GM03348 (cell line): ENCODE data around the gene SUPT20H.

Source experiments
- DNase-seq: peaks from one replicate; pipeline ENCODE4 v3.0.0; 2012; ENCODE audit warnings: low spot score

The SUPT20H gene

DNA sequence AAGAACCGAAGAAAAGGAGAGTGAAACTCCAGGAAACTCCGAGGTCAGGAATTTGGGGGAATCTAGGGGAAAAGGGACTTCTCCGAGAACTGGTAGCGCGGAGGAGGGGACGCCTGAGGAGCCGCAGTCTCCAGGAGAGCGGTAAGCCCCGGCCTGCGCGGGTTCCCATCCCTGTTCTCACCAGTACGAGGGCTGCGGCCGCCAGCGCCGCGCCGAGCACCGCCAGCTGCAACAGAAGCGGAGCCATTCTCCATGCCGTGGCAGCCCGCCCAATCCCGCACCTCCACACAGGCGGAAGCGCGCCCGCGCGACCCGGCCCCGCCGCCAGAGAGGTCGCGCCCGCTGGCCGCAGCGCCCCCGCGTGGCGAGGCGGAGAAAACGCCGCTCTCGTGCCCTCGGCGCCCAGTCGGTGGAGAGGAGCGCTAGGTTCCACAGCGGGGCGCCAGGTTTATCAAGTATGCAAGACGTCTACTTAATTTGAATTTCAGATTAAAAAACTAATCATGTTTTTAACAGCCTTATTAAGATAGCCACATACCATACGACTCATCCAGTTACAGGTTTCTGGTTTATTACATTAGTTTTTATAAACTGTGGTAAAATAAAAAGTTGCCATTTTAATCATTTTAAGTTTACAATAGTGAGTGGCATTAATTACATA is 60.3 kb downstream of the SUPT20H start, which contains the start of gene ALG5:
TSS of gene ALG5 (minus strand) at position 287 of the 661 bp plus-strand sequence. CDS start at position 247, 40 bp downstream.
- peak; percentile 95 for DNase-seq

DNA sequence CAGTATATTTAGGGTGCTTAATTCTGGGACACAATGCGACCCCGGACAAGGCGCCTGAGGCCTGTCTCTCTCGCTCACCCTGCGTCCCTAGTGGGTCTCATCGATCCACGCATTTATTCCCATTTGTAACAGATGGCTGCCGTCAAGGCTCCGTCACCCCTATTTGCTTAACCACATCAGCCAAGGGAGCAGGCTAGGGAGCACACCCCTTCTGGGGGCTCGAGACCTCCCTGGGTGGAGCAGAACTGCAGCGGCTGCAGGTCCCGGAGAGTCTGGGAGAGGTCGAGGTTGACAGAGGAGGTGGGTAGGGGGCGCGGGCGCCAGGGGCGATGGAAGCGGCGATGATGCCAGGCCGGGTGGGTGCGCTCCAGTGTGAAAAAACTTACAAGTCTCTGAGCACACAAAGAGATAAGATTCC is 60.9 kb downstream of the SUPT20H start:
- peak; percentile 22 for DNase-seq

DNA sequence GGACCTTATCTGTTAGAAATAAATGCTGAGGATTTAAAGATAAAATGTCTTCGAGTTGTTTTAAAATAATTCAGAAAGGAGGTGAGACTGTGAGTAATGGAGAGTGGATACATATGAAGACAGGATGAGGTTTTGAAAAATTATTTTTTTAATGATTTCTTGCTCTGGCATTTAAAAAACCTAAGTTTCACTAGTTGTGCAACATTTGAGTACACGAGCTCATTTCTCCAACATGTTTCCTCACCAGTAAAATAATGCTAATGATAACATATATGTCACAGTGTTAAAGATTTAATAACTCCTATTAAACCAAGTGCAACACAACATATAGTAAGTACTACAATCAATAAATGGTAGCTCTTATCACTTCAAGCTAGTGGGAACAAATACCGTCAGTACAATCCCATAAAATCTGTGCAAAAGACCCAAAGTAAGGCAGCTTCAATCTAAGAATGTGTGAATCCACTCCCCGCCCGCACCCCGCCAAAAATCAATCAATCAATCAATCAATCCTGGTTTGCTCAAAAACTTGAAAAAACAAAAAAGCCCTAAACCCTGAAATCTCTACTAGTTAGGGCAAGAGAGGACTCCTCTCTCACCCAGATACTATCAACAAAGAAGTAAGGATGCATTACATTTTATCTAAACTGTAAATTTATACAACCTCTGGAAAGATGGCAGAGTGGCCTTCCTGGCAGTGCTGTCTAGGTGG is 61.6 kb downstream of the SUPT20H start:
- DNase-seq: peak; percentile 16

DNA sequence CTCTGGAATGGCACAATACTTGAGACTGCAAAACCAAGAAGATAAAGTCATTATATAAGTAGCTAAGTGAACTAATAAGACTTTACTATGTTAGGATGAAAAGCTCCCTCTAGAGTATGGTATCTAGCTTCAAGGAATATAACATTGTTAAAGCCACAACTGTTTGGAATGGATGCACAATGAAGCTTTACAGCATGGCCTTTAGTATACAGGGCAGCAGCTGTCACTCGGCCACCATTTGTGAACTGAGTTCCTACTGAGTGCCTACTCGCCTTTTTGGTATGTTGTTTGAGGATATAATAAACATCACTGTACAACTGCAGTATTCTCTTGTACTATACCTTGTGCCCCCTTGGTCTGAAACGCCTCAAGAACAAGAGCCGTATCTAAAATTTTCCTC is 67.1 kb downstream of the SUPT20H start:
- no peak for DNase-seq

DNA sequence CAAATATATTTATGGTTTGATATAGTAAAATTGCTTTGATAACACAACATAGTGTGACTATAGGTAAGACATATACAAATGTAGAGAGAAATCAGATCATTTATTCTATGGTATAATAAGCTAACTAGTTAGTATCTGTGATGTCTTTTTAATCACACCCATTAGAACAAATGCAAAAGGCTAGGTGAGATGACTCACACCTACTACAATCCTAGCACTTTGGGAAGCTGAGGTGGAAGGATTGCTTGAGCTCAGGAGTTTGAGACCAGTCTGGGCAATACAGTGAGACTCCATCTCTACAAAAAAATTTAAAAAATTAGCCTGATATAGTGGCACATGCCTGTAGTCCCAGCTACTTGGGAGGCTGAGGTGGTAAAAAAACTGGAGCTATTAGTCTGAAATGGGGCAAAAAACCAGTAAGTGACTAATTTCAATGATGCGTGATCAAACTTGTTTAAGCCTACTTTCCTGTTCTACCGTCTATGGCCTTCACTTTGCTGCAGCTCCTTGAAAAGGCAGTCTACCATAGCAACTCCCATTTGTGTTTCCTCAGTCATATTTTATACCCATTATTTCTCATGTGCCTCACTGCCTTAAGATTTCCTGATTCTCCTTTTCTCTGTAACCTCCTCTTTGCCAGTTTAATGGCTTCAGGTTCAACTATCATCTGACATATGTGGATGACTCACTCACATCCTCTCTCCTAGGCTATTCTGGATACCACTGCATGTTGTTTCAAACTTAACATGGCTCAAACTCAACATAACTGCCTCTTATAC is 72.8 kb downstream of the SUPT20H start:
- DNase-seq: no peak

DNA sequence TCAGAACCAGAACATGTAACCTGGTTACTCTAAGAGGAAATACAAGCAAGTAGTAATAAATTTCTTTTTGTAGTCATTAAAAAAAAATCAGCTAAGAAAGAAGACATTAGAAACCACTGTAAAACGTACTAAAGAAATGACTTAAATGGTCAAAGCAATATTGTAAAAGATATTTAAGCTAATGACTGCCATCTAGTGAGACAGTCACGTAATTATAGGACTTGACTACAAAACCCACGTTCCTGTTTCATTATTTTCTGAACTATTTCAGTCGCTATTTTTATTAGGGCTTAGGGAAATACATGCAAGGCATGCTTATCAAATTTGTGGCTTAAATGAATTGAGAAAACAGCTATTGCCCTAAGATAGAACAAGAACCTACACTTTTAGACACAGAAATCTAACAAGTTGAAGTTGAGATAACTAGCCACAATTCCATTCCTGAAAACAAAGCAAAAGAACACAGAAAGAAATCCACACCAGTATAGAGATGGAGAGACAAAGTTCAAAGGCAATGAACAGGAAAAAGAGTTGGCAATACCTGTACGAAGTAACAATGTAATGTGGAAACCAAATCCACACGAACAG is 78.2 kb downstream of the SUPT20H start:
- DNase-seq: peak; percentile 69

DNA sequence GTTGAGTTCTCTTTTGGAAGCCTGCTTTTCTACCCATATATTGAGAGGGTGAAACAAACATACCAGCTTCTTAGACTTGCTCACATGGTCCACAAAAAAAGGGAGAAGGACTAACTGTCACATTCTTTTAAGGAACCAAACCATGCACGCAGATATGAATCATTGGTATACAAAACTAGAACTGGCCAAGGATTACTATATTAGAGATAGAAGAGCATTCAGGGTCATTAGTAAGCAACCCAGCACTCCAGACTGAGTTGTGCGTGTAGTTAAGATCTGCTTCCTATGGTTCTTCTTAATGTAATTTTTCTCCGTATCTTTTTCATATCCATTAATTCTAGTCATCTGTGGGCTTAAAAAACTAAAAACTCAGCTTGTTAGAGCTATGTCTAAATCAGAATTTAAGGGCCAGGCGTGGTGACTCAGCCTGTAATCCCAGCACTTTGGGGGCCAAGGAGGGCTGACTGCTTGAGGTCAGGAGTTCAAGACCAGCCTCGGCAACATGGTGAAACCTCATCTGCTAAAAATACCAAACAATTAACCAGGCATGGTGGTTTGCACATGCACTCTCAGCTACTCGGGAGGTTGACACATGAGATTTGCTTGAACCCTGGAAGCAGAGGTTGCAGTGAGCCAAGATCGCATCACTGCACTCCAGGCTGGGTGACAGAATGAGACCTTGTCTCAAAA is 80.0 kb downstream of the SUPT20H start:
- no peak for DNase-seq

DNA sequence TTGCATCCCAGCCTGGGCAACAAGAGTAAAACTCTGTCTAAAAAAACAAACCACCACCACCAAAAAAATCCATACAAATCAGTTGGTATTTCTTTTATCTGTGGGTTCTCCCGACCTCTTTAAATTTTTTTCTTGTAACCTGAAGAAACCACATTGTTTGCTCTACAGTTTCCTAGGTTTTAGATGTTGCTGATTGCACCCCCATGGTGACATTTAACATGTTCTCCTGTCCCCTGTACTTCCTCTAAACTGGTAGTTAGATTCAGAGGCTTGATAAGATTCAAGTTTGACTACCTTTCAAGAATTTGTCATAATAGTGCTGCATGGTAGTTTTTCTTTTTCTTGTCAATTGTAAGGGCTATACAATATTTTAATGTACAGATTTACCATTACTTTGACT is 84.3 kb downstream of the SUPT20H start:
- no peak for DNase-seq

DNA sequence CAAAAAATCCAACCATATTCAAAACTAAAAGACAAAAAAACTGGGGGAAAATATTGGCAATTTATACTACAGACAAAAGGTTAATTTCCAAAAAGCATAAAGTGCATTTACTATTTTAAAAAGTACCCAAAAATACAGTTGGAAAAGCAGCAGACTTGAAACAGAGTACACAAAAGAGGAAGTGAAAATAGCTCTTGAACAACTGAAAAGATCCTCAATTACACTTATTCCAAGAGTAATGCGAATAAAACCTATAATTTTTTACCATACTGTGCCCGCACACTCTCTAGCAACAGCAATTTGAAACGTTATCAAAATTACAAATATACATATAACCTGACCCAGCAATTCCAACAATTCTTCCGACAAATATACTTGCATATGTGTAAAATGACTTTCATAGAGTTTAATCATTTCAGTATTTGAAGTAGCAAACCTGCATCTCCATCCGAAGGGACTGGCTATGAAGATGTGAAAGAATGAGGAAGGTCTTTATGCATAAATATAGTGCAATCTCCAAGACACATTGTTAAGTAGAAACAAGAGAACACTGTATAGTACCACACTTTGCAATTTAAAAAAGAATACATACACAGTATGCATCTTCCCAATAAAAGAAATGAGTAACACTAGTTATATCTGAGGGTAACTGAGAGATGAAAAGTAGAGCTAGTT is 85.7 kb downstream of the SUPT20H start:
- no peak for DNase-seq

DNA sequence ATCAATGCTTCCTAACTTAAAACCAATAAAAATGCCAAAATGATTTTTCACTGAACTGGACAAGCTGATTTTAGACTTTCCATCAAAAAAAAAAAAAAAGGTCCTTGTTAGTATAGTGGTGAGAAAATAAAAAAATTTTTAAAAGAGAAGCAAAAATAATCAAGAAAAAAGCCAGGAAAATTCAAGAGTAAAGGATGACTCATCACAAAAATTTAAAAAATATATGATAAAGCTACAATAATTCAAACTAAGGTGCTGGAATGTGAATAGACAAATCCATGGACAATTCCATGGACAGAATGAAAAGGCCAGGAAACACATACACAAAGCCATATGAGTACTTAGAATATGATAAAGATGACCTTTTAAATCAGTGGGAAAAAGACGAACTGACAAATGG is 86.5 kb downstream of the SUPT20H start:
- DNase-seq: no peak

DNA sequence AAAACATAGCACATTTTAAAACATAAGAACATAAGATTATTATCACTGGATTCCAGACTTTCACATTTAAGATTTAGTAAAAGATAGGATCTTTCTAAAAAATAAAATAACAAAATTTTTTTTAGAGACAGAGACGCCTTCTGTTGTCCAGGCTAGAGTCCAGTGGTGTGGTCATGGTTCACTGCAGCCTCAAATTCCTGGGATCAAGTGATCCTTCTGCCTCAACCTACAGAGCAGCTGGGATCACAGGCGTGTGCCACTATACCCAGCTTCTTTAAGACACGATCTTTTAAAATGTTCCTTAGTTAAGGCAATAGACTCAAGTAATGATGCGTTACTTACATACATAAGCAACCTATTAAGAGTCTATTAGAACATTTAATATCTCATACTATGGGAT is 93.1 kb downstream of the SUPT20H start:
- DNase-seq: no peak

DNA sequence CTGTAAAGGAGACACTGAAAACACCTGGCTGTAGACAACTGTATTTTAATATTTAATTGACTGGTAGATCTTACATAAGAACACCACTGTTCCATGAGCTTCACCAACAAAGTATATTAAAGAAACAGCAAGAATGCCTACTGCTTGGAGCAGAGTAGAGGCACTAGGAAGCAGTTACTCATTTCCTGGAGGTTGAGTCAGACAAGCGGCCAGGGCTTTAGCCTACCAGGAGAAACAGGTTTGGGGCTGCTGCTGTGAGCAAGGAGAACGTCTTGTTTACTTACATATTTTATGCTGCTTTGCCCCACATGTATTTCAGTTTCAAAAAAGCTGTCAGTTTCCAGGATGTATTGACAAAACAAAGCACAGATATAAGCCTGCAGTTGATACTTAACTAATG is 93.7 kb downstream of the SUPT20H start:
- peak; percentile 69 for DNase-seq

DNA sequence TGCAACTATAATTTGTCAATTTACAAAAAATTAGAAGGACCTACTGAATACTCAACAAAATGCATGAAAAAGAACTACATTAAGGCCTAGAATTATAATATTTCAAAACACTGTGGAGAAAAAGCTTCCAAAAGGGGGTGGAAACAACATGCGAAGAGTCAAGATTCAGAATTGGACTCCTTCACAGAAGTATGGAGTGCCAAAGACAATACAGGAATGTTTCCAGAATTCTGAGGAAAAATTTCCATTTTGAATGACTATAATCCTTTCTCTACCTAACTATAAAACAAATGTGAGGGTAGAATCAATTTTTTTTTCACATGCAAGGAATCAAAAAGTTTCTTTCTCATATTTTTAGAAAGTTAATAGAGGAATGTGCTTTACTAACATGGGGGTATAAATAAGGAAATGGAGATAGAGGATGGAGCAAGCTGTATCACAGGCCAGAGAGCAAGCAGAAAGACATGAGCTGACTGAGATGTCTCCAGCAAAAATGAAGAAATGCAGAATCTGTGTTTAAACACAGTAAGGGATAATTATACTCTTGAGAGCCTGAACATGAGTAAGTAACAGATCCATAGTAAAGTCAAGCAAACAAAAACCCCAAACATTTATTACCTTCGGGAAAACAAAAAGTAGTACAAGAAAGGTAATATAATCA is 99.9 kb downstream of the SUPT20H start:
- no peak for DNase-seq
